A673 (cell line): ENCODE data around the gene NUP62. TPM values are rescaled to one million over a fixed set of nuclear protein-coding genes. Genes with fewer than 3 reads are reported as not detected.
"Not testable (repeated sequence)": the region's sequence is repeated elsewhere in the genome, so short reads cannot be mapped to it uniquely, and the experiment has no call there.

Experiments used
- BruUV-seq: library from RNA; stranded (reverse); fragments of 400-500 nt; replicated peaks from 2 replicates; lab custom pipeline; 2021; lab: Mats Ljungman, UMichigan
- CTCF ChIA-PET: fragments of 300-600 bp; sonication (Branson Sonifier 250); formaldehyde crosslinking; loops from one replicate; lab custom pipeline; 2022; ENCODE audit warnings: antibody characterized with exemption; lab: Charles Lee
- POLR2A ChIA-PET: fragments of 300-600 bp; sonication (Branson Sonifier 250); formaldehyde crosslinking; loops from one replicate; lab custom pipeline; 2022; ENCODE audit warnings: antibody characterized with exemption; ENCODE audit not compliant: low non-redundant PET; lab: Charles Lee
- DNase-seq: peaks from one replicate; pipeline ENCODE4 v3.0.0-alpha.2; 2015; ENCODE audit warnings: low spot score
- H3K27ac ChIP-seq: fragments of 200-600 bp; sonication (generic); 2 replicates; pipeline ENCODE4 v1.5.1; 2016; ENCODE audit warnings: mixed run types, low read depth, mild to moderate bottlenecking, mixed read lengths, antibody characterized with exemption, low read length; ENCODE audit not compliant: poor library complexity, severe bottlenecking
- H3K27me3 ChIP-seq: fragments of 200-600 bp; sonication (generic); replicated peaks from 2 replicates; pipeline ENCODE4 v1.6.1; 2017; ENCODE audit warnings: mixed run types, low read depth, mild to moderate bottlenecking, mixed read lengths, antibody characterized with exemption, low read length; ENCODE audit not compliant: insufficient read depth, poor library complexity
- H3K36me3 ChIP-seq: fragments of 200-600 bp; sonication (generic); 2 replicates; pipeline ENCODE4 v1.6.1; 2016; ENCODE audit warnings: mixed run types, mild to moderate bottlenecking, mixed read lengths, antibody characterized with exemption, low read length; ENCODE audit not compliant: insufficient read depth, poor library complexity, severe bottlenecking
- H3K4me1 ChIP-seq: fragments of 200-600 bp; sonication (generic); 2 replicates; pipeline ENCODE4 v1.6.1; 2017; ENCODE audit warnings: mixed run types, mild to moderate bottlenecking, mixed read lengths, antibody characterized with exemption, low read length; ENCODE audit not compliant: insufficient read depth, poor library complexity, severe bottlenecking
- H3K4me3 ChIP-seq: fragments of 200-600 bp; sonication (generic); 2 replicates; pipeline ENCODE4 v1.5.1; 2016; ENCODE audit warnings: low read depth, mixed run types, mild to moderate bottlenecking, mixed read lengths, low read length; ENCODE audit not compliant: poor library complexity, severe bottlenecking
- H3K9me3 ChIP-seq: fragments of 200-600 bp; sonication (generic); 2 replicates; pipeline ENCODE4 v1.6.1; 2016; ENCODE audit warnings: mixed run types, low read depth, mild to moderate bottlenecking, mixed read lengths, antibody characterized with exemption, low read length; ENCODE audit not compliant: poor library complexity, severe bottlenecking
- CTCF ChIP-seq: fragments of 300-800, 200-600 bp; sonication (generic); conservative IDR thresholded peaks from 2 replicates; pipeline ENCODE4 v1.5.1; 2017; ENCODE audit warnings: low read depth, mild to moderate bottlenecking, antibody characterized with exemption, low read length, moderate library complexity, mixed read lengths
- EZH2 ChIP-seq: fragments of 200-600 bp; sonication (generic); IDR thresholded peaks from 2 replicates; pipeline ENCODE4 v1.6.1; 2017; ENCODE audit warnings: borderline replicate concordance, low read depth, mild to moderate bottlenecking, mixed read lengths, antibody characterized with exemption, low read length; ENCODE audit not compliant: poor library complexity, severe bottlenecking
- intact Hi-C: fragments of 100-400 bp; cut with micrococcal nuclease; formaldehyde crosslinking; loops from one replicate; pipeline ENCODE4 v1.10.0; 2022; ENCODE audit not compliant: unreplicated experiment
- total RNA-seq: library from RNA; stranded (reverse); gene quantifications from 2 replicates; pipeline ENCODE4 v1.2.3, GENCODE V29; 2021

NUP62 gene
- total RNA-seq, 1 experiment from 2014 or later = 98.5 TPM

- H3K36me3 ChIP-seq = no peaks in the 10 kb centered on the region
- H3K4me3 ChIP-seq = no peak overlapping the region
- CTCF ChIA-PET = no interaction called here
- DNase-seq = no peak
- TF ChIP-seq CTCF (no peak), EZH2 (no peak)
- H3K27ac ChIP-seq = no peak overlapping the region
- H3K9me3 ChIP-seq = no peaks in the 10 kb centered on the region
- intact Hi-C loops = no loop called here
- H3K4me1 ChIP-seq = no peaks in the 10 kb centered on the region
- POLR2A ChIA-PET = no interaction called here
- peaks cover 12% of the 10 kb centered on the region for H3K27me3 ChIP-seq
- BruUV-seq = no TSS peak
Observed at GRCh38 chr19:49968279-49968922, 39.1 kb upstream of the NUP62 start.

GRCh38 chr19:49960980-49961379 lies 31.7 kb upstream of the NUP62 start, which contains the start of gene SIGLEC11:
Gene SIGLEC11 (minus strand): TSS chr19:49961172. CDS start chr19:49961081, 91 bp downstream.
- H3K36me3 ChIP-seq, H3K9me3 ChIP-seq, POLR2A ChIA-PET, H3K27me3 ChIP-seq, DNase-seq, H3K4me1 ChIP-seq, BruUV-seq, CTCF ChIA-PET, H3K27ac ChIP-seq, H3K4me3 ChIP-seq, intact Hi-C loops: not testable (repeated sequence)

- H3K27me3 ChIP-seq, POLR2A ChIA-PET, intact Hi-C loops, DNase-seq, H3K27ac ChIP-seq, BruUV-seq, H3K4me3 ChIP-seq, H3K9me3 ChIP-seq, H3K36me3 ChIP-seq, H3K4me1 ChIP-seq, CTCF ChIA-PET: not testable (repeated sequence)
Observed at GRCh38 chr19:49959892-49960291, 30.6 kb upstream of the NUP62 start.

GRCh38 chr19:49958596-49958995 lies 29.3 kb upstream of the NUP62 start:
- H3K9me3 ChIP-seq, DNase-seq, intact Hi-C loops, CTCF ChIA-PET, H3K36me3 ChIP-seq, H3K27ac ChIP-seq, BruUV-seq, H3K27me3 ChIP-seq, H3K4me3 ChIP-seq, POLR2A ChIA-PET, H3K4me1 ChIP-seq: not testable (repeated sequence)

- H3K36me3 ChIP-seq, H3K27ac ChIP-seq, CTCF ChIA-PET, H3K4me3 ChIP-seq, intact Hi-C loops, H3K9me3 ChIP-seq, BruUV-seq, H3K27me3 ChIP-seq, H3K4me1 ChIP-seq, DNase-seq: not testable (repeated sequence)
- POLR2A ChIA-PET = interaction anchor here (0.7 kb wide), 1 partner anchor 20 kb away, joined by 5 read pairs; no protein-coding TSS in a partner anchor
Observed at GRCh38 chr19:49958144-49958543, 28.8 kb upstream of the NUP62 start.
